Esophagus squamous epithelium (tissue), 4 donors: ENCODE results near the gene CFI.

Source experiments
- POLR2A ChIP-seq, 4 donors: fragments of 450-650 bp; IDR thresholded peaks; one replicate each; pipeline ENCODE4 v1.6.1; 2017; ENCODE audit warnings: antibody characterized with exemption in 4 of 4, mild to moderate bottlenecking in 4 of 4, moderate library complexity in 3 of 4
- TF ChIP-seq, protein P1 (sequence below), 6 experiments: fragments of 450-650 bp in 4 of 6; fragments of 200-600 bp in 2 of 6; sonication (generic) in 2 of 6; IDR thresholded peaks; one replicate each; pipeline ENCODE4 v1.5.1; 2016 to 2019; ENCODE audit warnings: antibody characterized with exemption in 6 of 6, mild to moderate bottlenecking in 4 of 6, moderate library complexity in 4 of 6

DNA sequence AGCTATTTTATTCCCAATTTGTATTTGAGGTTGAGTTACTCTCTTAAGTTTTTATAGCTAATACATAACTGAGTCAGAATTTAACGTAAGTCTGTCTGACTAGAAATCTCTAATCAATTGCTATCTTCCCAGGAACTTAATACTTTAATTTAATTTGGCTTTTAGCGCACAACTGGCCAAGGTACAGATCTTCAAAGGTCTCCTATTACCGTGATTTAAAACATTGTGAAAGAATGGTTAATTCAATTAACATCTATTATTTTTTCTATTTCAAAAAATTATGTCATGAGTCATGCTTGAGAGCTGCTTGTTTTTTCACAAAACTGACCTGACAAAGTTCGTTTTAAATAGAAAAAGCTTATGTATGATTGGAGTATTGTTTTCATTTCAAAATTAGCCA lies 49.9 kb downstream of the CFI start:
- TF ChIP-seq, protein P1, sequence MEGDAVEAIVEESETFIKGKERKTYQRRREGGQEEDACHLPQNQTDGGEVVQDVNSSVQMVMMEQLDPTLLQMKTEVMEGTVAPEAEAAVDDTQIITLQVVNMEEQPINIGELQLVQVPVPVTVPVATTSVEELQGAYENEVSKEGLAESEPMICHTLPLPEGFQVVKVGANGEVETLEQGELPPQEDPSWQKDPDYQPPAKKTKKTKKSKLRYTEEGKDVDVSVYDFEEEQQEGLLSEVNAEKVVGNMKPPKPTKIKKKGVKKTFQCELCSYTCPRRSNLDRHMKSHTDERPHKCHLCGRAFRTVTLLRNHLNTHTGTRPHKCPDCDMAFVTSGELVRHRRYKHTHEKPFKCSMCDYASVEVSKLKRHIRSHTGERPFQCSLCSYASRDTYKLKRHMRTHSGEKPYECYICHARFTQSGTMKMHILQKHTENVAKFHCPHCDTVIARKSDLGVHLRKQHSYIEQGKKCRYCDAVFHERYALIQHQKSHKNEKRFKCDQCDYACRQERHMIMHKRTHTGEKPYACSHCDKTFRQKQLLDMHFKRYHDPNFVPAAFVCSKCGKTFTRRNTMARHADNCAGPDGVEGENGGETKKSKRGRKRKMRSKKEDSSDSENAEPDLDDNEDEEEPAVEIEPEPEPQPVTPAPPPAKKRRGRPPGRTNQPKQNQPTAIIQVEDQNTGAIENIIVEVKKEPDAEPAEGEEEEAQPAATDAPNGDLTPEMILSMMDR (IDR thresholded peaks at IDR 0.05) = no peak
- no peak for TF ChIP-seq POLR2A (IDR thresholded peaks at IDR 0.05)
